PC-3 (cell line): ENCODE data around the gene MAML3. TPM values are rescaled to one million over a fixed set of nuclear protein-coding genes. Genes with fewer than 3 reads are reported as not detected.
A peak's percentile ranks its signal among the peaks of the same experiment; 100 is the strongest.

Experiments used
- ATAC-seq: fragments of 200-7000 bp; cut with Tn5 transposase; 2 replicates; pipeline ENCODE4 v1.9.1; 2020; ENCODE audit warnings: mild to moderate bottlenecking, moderate library complexity
- BruUV-seq: library from RNA; stranded (reverse); fragments of 400-500 nt; replicated peaks from 2 replicates; lab custom pipeline; 2021; lab: Mats Ljungman, UMichigan
- CTCF ChIA-PET: fragments of 300-600 bp; sonication (Branson Sonifier 250); formaldehyde crosslinking; loops from one replicate; lab custom pipeline; 2022; ENCODE audit warnings: antibody characterized with exemption; lab: Charles Lee
- POLR2A ChIA-PET: fragments of 300-600 bp; sonication (Branson Sonifier 250); formaldehyde crosslinking; loops from one replicate; lab custom pipeline; 2022; ENCODE audit warnings: antibody characterized with exemption; ENCODE audit not compliant: unreplicated experiment; lab: Charles Lee
- DNase-seq: peaks from one replicate; pipeline ENCODE4 v3.0.0-alpha.2; 2015
- H2AFZ ChIP-seq: fragments of 300-600 bp; sonication (generic); 2 replicates; pipeline ENCODE4 v1.6.0; 2016; ENCODE audit warnings: antibody characterized with exemption, low read length
- H3F3A ChIP-seq: fragments of 300-600 bp; sonication (generic); one replicate; pipeline ENCODE4 v1.6.0; 2017; ENCODE audit warnings: antibody characterized with exemption, low read length, control low read depth, mild to moderate bottlenecking; ENCODE audit not compliant: unreplicated experiment
- H3K27ac ChIP-seq: fragments of 300-600 bp; sonication (generic); 2 replicates; pipeline ENCODE4 v1.5.1; 2016; ENCODE audit warnings: mild to moderate bottlenecking, low read length
- H3K27me3 ChIP-seq: fragments of 300-600 bp; sonication (generic); 2 replicates; pipeline ENCODE4 v1.6.1; 2016; ENCODE audit warnings: low read length, mixed read lengths
- H3K36me3 ChIP-seq: fragments of 300-600 bp; sonication (generic); 2 replicates; pipeline ENCODE4 v1.6.1; 2016; ENCODE audit warnings: low read depth, mixed run types, low read length, mixed read lengths
- H3K4me1 ChIP-seq: fragments of 300-600 bp; sonication (generic); 2 replicates; pipeline ENCODE4 v1.5.1; 2016; ENCODE audit warnings: low read length; ENCODE audit not compliant: insufficient read depth
- H3K4me2 ChIP-seq: fragments of 300-600 bp; sonication (generic); 2 replicates; pipeline ENCODE4 v1.6.0; 2016; ENCODE audit warnings: low read length
- H3K4me3 ChIP-seq: fragments of 300-600 bp; sonication (generic); 2 replicates; pipeline ENCODE4 v1.5.1; 2016; ENCODE audit warnings: mild to moderate bottlenecking, low read length, mixed read lengths
- H3K79me2 ChIP-seq: fragments of 300-600 bp; sonication (generic); 2 replicates; pipeline ENCODE4 v1.6.1; 2017; ENCODE audit warnings: low read length, mixed read lengths
- H3K9ac ChIP-seq: fragments of 300-600 bp; sonication (generic); 2 replicates; pipeline ENCODE4 v1.6.0; 2016; ENCODE audit warnings: mild to moderate bottlenecking, low read length
- H3K9me2 ChIP-seq: fragments of 300-600 bp; sonication (generic); replicated peaks from 2 replicates; pipeline ENCODE4 v1.6.1; 2016; ENCODE audit warnings: mixed run types, low read length, mixed read lengths
- H3K9me3 ChIP-seq: fragments of 300-600 bp; sonication (generic); 2 replicates; pipeline ENCODE4 v1.6.1; 2016; ENCODE audit warnings: low read length, mixed read lengths
- H4K20me1 ChIP-seq: fragments of 300-600 bp; sonication (generic); 2 replicates; pipeline ENCODE4 v1.6.1; 2016; ENCODE audit warnings: low read length, mixed read lengths
- CTCF ChIP-seq: fragments of 300-600 bp; sonication (generic); conservative IDR thresholded peaks from 2 replicates; pipeline ENCODE4 v1.5.1; 2017; ENCODE audit warnings: antibody characterized with exemption, low read depth, mild to moderate bottlenecking, low read length
- EZH2 ChIP-seq: fragments of 300-600 bp; sonication (generic); IDR thresholded peaks from one replicate; pipeline ENCODE4 v1.6.1; 2017; ENCODE audit warnings: antibody characterized with exemption, mild to moderate bottlenecking, low read length; ENCODE audit not compliant: unreplicated experiment
- EZH2phosphoT487 ChIP-seq: fragments of 300-600 bp; sonication (generic); IDR thresholded peaks from 2 replicates; pipeline ENCODE4 v1.6.1; 2018; ENCODE audit warnings: mild to moderate bottlenecking, antibody characterized with exemption, low read length, borderline replicate concordance
- intact Hi-C: fragments of 100-400 bp; cut with micrococcal nuclease; formaldehyde crosslinking; loops from 2 replicates; pipeline ENCODE4 v1.9.0; 2023
- total RNA-seq: library from RNA; depleted of rRNA; stranded (reverse); fragments of >200 nt; gene quantifications from 2 replicates; pipeline ENCODE4 v1.2.3, GENCODE V29; 2014

MAML3 gene
- total RNA-seq, 1 experiment from 2014 or later, result 4.3 TPM

DNA sequence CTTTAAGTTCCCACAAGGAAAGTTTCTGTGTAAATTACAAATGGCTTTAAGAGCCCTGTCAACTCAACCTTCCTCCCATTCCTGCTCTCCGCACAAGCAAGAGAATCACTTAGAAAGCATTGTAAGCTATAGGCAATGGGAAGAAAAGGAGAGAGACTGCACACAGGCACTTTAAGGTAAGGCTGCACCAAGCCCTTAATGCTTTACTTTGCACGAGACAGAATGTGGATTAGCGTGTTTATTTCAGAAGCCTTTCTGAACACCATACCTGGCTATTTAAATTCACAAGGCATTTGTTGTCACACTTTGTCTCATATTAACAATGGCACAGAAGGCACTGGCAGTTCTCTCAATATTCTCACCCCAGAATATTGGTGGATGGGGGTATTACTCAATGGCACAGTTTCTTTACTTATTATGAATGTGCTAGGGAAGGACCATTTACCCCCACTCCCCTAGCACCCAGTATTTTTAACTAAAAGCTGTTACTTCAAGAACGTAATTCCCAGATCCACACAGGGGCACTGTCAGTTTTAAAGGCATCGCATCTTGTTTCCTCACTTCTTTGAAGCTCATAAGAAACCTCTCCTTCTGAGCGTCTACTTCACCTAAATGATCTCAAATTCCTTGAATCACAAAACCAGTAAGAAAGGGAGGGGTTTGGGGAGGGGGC, 150.0 kb downstream of the MAML3 start:
- Histone ChIP-seq H3K79me2 (no peaks in the 10 kb centered on the region), H3K9me3 (no peaks in the 10 kb centered on the region), H3K4me1 (peaks cover 22% of the 10 kb centered on the region), H3K9me2 (no peaks in the 10 kb centered on the region), H3K4me2 (peak overlapping the region; percentile 80), H4K20me1 (no peaks in the 10 kb centered on the region), H2AFZ (peak overlapping the region; percentile 71), H3F3A (no peaks in the 10 kb centered on the region), H3K4me3 (peak overlapping the region; percentile 64), H3K9ac (peak overlapping the region; percentile 46), H3K27me3 (no peaks in the 10 kb centered on the region), H3K27ac (no peak overlapping the region), H3K36me3 (no peaks in the 10 kb centered on the region)
- no peak for TF ChIP-seq CTCF
- no peak for TF ChIP-seq EZH2phosphoT487
- no peak for TF ChIP-seq EZH2
- ChIA-PET CTCF (interaction anchor here (1.2 kb wide), 1 partner anchor 347 kb away, joined by 8 read pairs; no protein-coding TSS in a partner anchor), POLR2A (interaction anchor here (0.7 to 0.8 kb wide), 2 partner anchors 25 to 33 kb away, joined by 3 to 5 read pairs; no protein-coding TSS in a partner anchor)
- ATAC-seq, result peak; percentile 25
- no peak for DNase-seq
- intact Hi-C loops, result loop anchor here (2.0 to 10.0 kb wide), 2 partner anchors 139 to 349 kb away; no protein-coding TSS in a partner anchor
- BruUV-seq, result no TSS peak

DNA sequence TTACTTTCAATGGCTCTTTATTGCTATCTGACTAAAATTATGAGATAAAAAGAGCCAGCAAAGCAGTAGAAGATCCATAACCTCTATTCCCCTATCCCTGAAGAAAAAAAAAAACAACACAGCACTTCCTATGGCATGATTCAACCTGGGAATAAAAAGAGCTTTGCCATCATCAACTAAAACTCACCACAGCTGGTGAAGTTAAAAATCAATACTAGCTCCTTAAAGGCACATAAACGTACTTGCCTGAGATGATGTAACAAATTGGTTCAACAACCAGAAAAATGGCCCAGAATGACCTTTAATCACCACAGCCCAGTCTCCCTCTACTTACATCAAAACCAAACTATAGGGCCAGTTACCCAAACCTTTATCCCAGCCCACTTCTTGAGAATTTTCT, 153.8 kb downstream of the MAML3 start:
- peaks cover 12% of the 10 kb centered on the region for H3K4me1 ChIP-seq
- ATAC-seq (no peak), DNase-seq (no peak)
- no peak overlapping the region for H3K9ac ChIP-seq
- H3K27ac ChIP-seq, result no peak overlapping the region
- no peak overlapping the region for H3K4me3 ChIP-seq
- H4K20me1 ChIP-seq, result no peaks in the 10 kb centered on the region
- no TSS peak for BruUV-seq
- no peaks in the 10 kb centered on the region for H3K27me3 ChIP-seq
- H3K9me3 ChIP-seq, result no peaks in the 10 kb centered on the region
- no peaks in the 10 kb centered on the region for H3F3A ChIP-seq
- POLR2A ChIA-PET, result no interaction called here
- no peaks in the 10 kb centered on the region for H3K79me2 ChIP-seq
- H3K36me3 ChIP-seq, result no peaks in the 10 kb centered on the region
- intact Hi-C loops, result loop anchor here (10.0 kb wide), 1 partner anchor 135 kb away; no protein-coding TSS in a partner anchor
- CTCF ChIA-PET, result no interaction called here
- H3K4me2 ChIP-seq, result no peak overlapping the region
- H3K9me2 ChIP-seq, result no peaks in the 10 kb centered on the region
- H2AFZ ChIP-seq, result no peak overlapping the region
- TF ChIP-seq EZH2, result no peak
- TF ChIP-seq CTCF, result no peak
- no peak for TF ChIP-seq EZH2phosphoT487
